NCI-H82 treated with DMSO at 0.1 percent for 48 hours (cell line): Measurements from ENCODE around the gene GALT.

Experiments
- DNase-seq: peaks from one replicate; lab custom pipeline; 2025; ENCODE audit not compliant: unreplicated experiment; lab: John Stamatoyannopoulos, UW

GALT gene

GRCh38 chr9:34651876-34652601 is 5.6 kb downstream of the GALT start, which contains the start of gene IL11RA:
Gene IL11RA (plus strand): TSS chr9:34652185. CDS start chr9:34655218, 3,033 bp downstream.
- no peak for DNase-seq

- DNase-seq: no peak
These were observed 6.1 kb downstream of the GALT start for GRCh38 chr9:34652602-34653000.

GRCh38 chr9:34653151-34654072 is 6.9 kb downstream of the GALT start:
- peak; percentile 49 for DNase-seq

GRCh38 chr9:34654323-34655051 is 8.0 kb downstream of the GALT start:
- peak; percentile 57 for DNase-seq

- no peak for DNase-seq
These were observed 8.9 kb downstream of the GALT start for GRCh38 chr9:34655394-34655793.

GRCh38 chr9:34656992-34657391 is 10.5 kb downstream of the GALT start:
- no peak for DNase-seq

GRCh38 chr9:34658461-34658860 is 12.0 kb downstream of the GALT start:
- no peak for DNase-seq

GRCh38 chr9:34659592-34660253 is 13.2 kb downstream of the GALT start:
- DNase-seq: no peak

GRCh38 chr9:34662526-34663302 is 16.2 kb downstream of the GALT start, which contains the start of gene CCL27:
Gene CCL27 (minus strand): TSS chr9:34662657. CDS start chr9:34662633, 24 bp downstream.
- no peak for DNase-seq

- no peak for DNase-seq
These were observed 16.8 kb downstream of the GALT start for GRCh38 chr9:34663303-34663605.

GRCh38 chr9:34664281-34665066 is 18.0 kb downstream of the GALT start:
- peak; percentile 44 for DNase-seq

- no peak for DNase-seq
These were observed 18.5 kb downstream of the GALT start for GRCh38 chr9:34665067-34665380.

- peak; percentile 76 for DNase-seq
These were observed 19.1 kb downstream of the GALT start for GRCh38 chr9:34665381-34666250.

GRCh38 chr9:34669809-34670562 is 23.5 kb downstream of the GALT start:
- no peak for DNase-seq

GRCh38 chr9:34671307-34671706 is 24.8 kb downstream of the GALT start:
- no peak for DNase-seq

GRCh38 chr9:34674440-34674839 is 28.0 kb downstream of the GALT start:
- no peak for DNase-seq

GRCh38 chr9:34675048-34675714 is 28.7 kb downstream of the GALT start:
- peak; percentile 77 for DNase-seq
